Spleen (tissue), 7 donors: Measurements from ENCODE around the gene KIT.

ENCODE experiments used
- CTCF ChIP-seq, 11 experiments: fragments of 200-600 bp in 7 of 11; fragments of 450-650 bp in 4 of 11; sonication (generic) in 4 of 11; IDR thresholded peaks in 8 of 11; conservative IDR thresholded peaks in 3 of 11; 1 replicate in 7 of 11; 2 replicates in 4 of 11; pipeline versions ENCODE4 v1.4.0 to v1.8.0; 2016 to 2021; ENCODE audit warnings: antibody characterized with exemption in 11 of 11, inconsistent platforms in 4 of 11, mild to moderate bottlenecking in 1 of 11
- POLR2A ChIP-seq, 3 donors: fragments of 450-650 bp; IDR thresholded peaks; one replicate each; pipeline ENCODE4 v1.5.1; 2017; ENCODE audit warnings: antibody characterized with exemption in 3 of 3, mild to moderate bottlenecking in 1 of 3
- donor health status: DM: no; HTN: no; CAD: no; lungs with moderate emphysema.
- donor health status: DM: no; HTN: no; CAD: no.
- donor health status: DM: no; HTN: no; CAD: no.

- TF ChIP-seq CTCF (IDR thresholded peaks at IDR 0.05 in 8 of 11, conservative IDR thresholded peaks at IDR 0.05 in 3 of 11) (no peak), POLR2A (IDR thresholded peaks at IDR 0.05) (no peak)
Observed at GRCh38 chr4:54780149-54780495, 122.4 kb downstream of the KIT start.
